ENCODE measurements around the gene UBE2D2.
"Not testable (repeated sequence)": the region's sequence is repeated elsewhere in the genome, so short reads cannot be mapped to it uniquely, and the experiment has no call there.

The UBE2D2 gene

GRCh38 chr5:139560752-139561654, at the start of gene UBE2D2:
Gene UBE2D2, plus strand, starts transcription at chr5:139561339. Its CDS starts 453 bp downstream, at chr5:139561792.
- TF ChIP-seq Cebpa-rat (IDR thresholded peaks at IDR 0.05) = no peak
- Histone ChIP-seq H3K4me3 (peak within 1 kb of the TSS; percentile 95), H3K4me2 (peak within 1 kb of the TSS; percentile 95), H3K9ac (peak within 1 kb of the TSS; percentile 98), H4K20me1 (peaks cover 43% of the 10 kb centered on the region), H3K27me3 (no peaks in the 10 kb centered on the region), H3K27ac (peak within 1 kb of the TSS; percentile 94), H3K4me1 (peaks cover 39% of the 10 kb centered on the region), H3K36me3 (peaks cover 17% of the 10 kb centered on the region; the same call in 1 of the 2 replicates), H3K9me3 (no peaks in the 10 kb centered on the region)

- Histone ChIP-seq H3K27ac (peak overlapping the region; percentile 55), H4K20me1 (no peaks in the 10 kb centered on the region), H3K36me3 (no peaks in the 10 kb centered on the region), H3K9me3 (peaks cover 9% of the 10 kb centered on the region), H3K27me3 (no peaks in the 10 kb centered on the region), H3K4me2 (peak overlapping the region; percentile 86), H3K4me1 (peaks cover 73% of the 10 kb centered on the region), H3K4me3 (0 out of 2 replicates have a peak overlapping the region, but pooled peaks have one; percentile 28), H3K9ac (no peak overlapping the region)
- TF ChIP-seq Cebpa-rat (IDR thresholded peaks at IDR 0.05) = no peak
Observed at GRCh38 chr5:139512786-139513390, 48.3 kb upstream of the UBE2D2 start.

- Histone ChIP-seq H3K4me2 (peak overlapping the region; percentile 86), H3K27ac (peak overlapping the region; percentile 24; the same call in 1 of the 2 replicates), H3K4me1 (peaks cover 71% of the 10 kb centered on the region)
- not testable (repeated sequence) for H3K36me3 ChIP-seq, H4K20me1 ChIP-seq, H3K9me3 ChIP-seq, H3K27me3 ChIP-seq, H3K4me3 ChIP-seq, H3K9ac ChIP-seq
Observed at GRCh38 chr5:139513434-139513833, 47.7 kb upstream of the UBE2D2 start.

- Histone ChIP-seq H3K9me3 (peaks cover 9% of the 10 kb centered on the region), H3K4me1 (peaks cover 72% of the 10 kb centered on the region), H3K27ac (no peak overlapping the region), H3K9ac (no peak overlapping the region), H4K20me1 (no peaks in the 10 kb centered on the region), H3K36me3 (no peaks in the 10 kb centered on the region), H3K27me3 (no peaks in the 10 kb centered on the region), H3K4me3 (no peak overlapping the region), H3K4me2 (peak overlapping the region; percentile 86)
- no peak for TF ChIP-seq Cebpa-rat (IDR thresholded peaks at IDR 0.05)
Observed at GRCh38 chr5:139513852-139514485, 47.2 kb upstream of the UBE2D2 start.

- H3K9ac ChIP-seq = no peak overlapping the region
- H3K36me3 ChIP-seq = no peaks in the 10 kb centered on the region
- no peaks in the 10 kb centered on the region for H4K20me1 ChIP-seq
- H3K4me2 ChIP-seq = peak overlapping the region; percentile 86
- no peak overlapping the region for H3K4me3 ChIP-seq
- TF ChIP-seq Cebpa-rat (IDR thresholded peaks at IDR 0.05) = no peak
- no peak overlapping the region for H3K27ac ChIP-seq
- no peaks in the 10 kb centered on the region for H3K27me3 ChIP-seq
- H3K9me3 ChIP-seq = peaks cover 9% of the 10 kb centered on the region
- peaks cover 72% of the 10 kb centered on the region for H3K4me1 ChIP-seq
Observed at GRCh38 chr5:139514486-139514856, 46.7 kb upstream of the UBE2D2 start.

GRCh38 chr5:139517683-139518564, 43.2 kb upstream of the UBE2D2 start:
- Histone ChIP-seq H3K4me1 (peaks cover 78% of the 10 kb centered on the region), H3K27me3 (no peaks in the 10 kb centered on the region), H3K27ac (peak overlapping the region; percentile 74), H3K9ac (peak overlapping the region; percentile 78), H3K4me2 (peak overlapping the region; percentile 89), H3K4me3 (peak overlapping the region; percentile 63), H3K36me3 (no peaks in the 10 kb centered on the region), H3K9me3 (no peaks in the 10 kb centered on the region), H4K20me1 (no peaks in the 10 kb centered on the region)
- no peak for TF ChIP-seq Cebpa-rat (IDR thresholded peaks at IDR 0.05)

GRCh38 chr5:139523635-139524445, 37.3 kb upstream of the UBE2D2 start:
- Histone ChIP-seq H4K20me1 (no peaks in the 10 kb centered on the region), H3K27ac (peak overlapping the region; percentile 50; the same call in 1 of the 2 replicates), H3K4me2 (peak overlapping the region; percentile 91), H3K4me3 (peak overlapping the region; percentile 41), H3K4me1 (peaks cover 79% of the 10 kb centered on the region), H3K9me3 (no peaks in the 10 kb centered on the region), H3K9ac (no peak overlapping the region; the same call in 1 of the 2 replicates), H3K27me3 (no peaks in the 10 kb centered on the region), H3K36me3 (no peaks in the 10 kb centered on the region)
- TF ChIP-seq Cebpa-rat (IDR thresholded peaks at IDR 0.05) = no peak

GRCh38 chr5:139524446-139524845, 36.7 kb upstream of the UBE2D2 start:
- H4K20me1 ChIP-seq = no peaks in the 10 kb centered on the region

More at GRCh38 chr5:139524446-139524845, 36.7 kb upstream of the UBE2D2 start:
- H3K4me2 ChIP-seq = peak overlapping the region; percentile 91
- no peak overlapping the region for H3K9ac ChIP-seq
- no peak overlapping the region for H3K4me3 ChIP-seq
- H3K36me3 ChIP-seq = no peaks in the 10 kb centered on the region
- no peak for TF ChIP-seq Cebpa-rat (IDR thresholded peaks at IDR 0.05)
- H3K9me3 ChIP-seq = no peaks in the 10 kb centered on the region
- H3K27ac ChIP-seq = no peak overlapping the region
- H3K27me3 ChIP-seq = no peaks in the 10 kb centered on the region
- H3K4me1 ChIP-seq = peaks cover 79% of the 10 kb centered on the region
